ENCODE results near the gene RNF144B. TPM values are rescaled to one million over a fixed set of nuclear protein-coding genes. Genes with fewer than 3 reads are reported as not detected.

RNF144B gene
- total RNA-seq, 1 donor from 2014 or later: 15.1 TPM

DNA sequence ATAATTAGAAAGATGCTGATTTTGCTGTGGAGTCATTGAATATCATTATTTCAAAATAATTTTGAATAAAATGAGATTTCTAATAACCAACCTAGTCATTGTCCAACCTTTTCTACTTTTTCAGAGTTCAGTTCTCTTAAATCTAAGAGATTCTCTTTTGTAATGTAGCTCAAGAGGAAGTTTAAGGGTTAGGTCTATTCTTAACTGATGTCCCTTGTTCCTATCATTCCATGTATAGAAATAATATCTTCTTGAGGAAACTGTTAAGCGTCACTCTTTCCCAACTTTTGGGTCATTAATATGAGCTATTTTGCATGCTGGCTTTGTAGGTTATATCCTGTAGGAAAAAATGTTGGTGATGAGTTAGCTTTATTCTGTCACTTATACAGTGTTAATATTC is 27.0 kb downstream of the RNF144B start:
- Histone ChIP-seq H3K9ac (ENCODE audit: low read depth in 1 of 3, low read length in 3 of 3) (no peak overlapping the region), H3K27ac (ENCODE audit: low read depth, low read length) (peak overlapping the region; percentile 37), H3K9me3 (ENCODE audit: control insufficient read depth in 3 of 3, low read length in 3 of 3) (no peaks in the 10 kb centered on the region), H3K27me3 (ENCODE audit: control insufficient read depth in 3 of 3, insufficient read depth in 3 of 3, low read length in 3 of 3) (no peaks in the 10 kb centered on the region), H3K4me3 (ENCODE audit: low read length in 3 of 3) (no peak overlapping the region), H3K4me1 (ENCODE audit: control insufficient read depth in 3 of 3, insufficient read depth in 3 of 3, low read length in 3 of 3) (peaks cover 22 to 37% (median 33%) of the 10 kb centered on the region in 3 donors), H3K36me3 (ENCODE audit: control insufficient read depth in 3 of 3, insufficient read depth in 3 of 3, low read length in 3 of 3) (no peaks in the 10 kb centered on the region)

DNA sequence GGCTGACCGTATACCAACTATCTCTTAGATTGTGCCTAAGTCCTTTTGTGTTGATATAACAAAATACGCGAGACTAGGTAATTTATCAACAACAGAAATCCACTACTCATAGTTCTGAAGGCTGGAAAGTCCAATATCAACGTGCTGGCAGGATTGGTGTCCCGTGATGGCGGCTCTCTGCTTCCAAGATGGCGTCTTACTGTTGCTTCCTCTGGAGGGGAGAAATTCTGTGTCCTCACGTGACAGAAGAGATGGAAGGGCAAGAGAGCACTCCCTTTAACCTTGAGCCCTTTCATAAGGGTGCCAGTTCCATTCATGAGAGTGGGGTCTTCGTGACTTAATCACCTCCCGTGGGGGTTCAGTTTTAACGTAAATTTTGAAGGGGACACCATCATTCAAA is 28.1 kb downstream of the RNF144B start:
- peak overlapping the region; percentile 79 for H3K27ac ChIP-seq (ENCODE audit: low read depth, low read length)
- H3K36me3 ChIP-seq (ENCODE audit: control insufficient read depth in 3 of 3, insufficient read depth in 3 of 3, low read length in 3 of 3): no peaks in the 10 kb centered on the region

DNA sequence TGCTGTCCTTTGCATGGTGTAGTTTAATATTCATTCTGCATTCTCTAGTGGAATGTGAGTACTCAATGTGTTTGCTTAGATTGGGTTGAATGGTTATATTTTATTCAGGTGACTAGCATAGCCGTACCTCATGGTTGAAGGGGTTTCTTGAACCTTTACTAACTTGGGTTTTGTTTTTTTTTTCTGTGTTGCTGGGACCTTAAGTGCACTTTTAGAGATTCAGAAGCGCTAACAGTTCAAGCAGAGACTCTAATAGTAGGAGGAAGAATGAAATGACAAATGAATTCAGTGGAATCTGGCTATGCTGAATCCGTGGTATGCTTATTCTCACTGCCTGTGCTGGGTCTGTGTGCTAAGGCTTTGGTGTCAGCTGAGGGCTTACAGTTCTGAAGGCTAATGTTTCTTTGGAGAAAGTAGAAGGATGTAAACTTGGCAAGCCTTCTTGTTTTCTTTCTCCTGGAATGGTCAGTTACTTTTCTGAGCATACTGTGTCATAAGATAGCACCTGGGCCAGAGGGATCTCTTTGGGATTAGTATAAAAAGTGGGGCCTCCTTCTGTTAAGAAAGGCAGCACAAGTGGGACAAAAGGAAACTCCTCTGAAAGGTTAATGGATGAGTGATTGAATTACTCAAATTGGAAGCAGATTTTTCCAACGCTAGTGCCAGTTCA is 28.7 kb downstream of the RNF144B start:
- Histone ChIP-seq H3K9me3 (ENCODE audit: control insufficient read depth in 3 of 3, low read length in 3 of 3) (no peaks in the 10 kb centered on the region), H3K4me3 (ENCODE audit: low read length in 3 of 3) (peak overlapping the region in 1 of 3 donors; percentile 11), H3K4me1 (ENCODE audit: control insufficient read depth in 3 of 3, insufficient read depth in 3 of 3, low read length in 3 of 3) (peaks cover 12 to 29% (median 27%) of the 10 kb centered on the region in 3 donors), H3K36me3 (ENCODE audit: control insufficient read depth in 3 of 3, insufficient read depth in 3 of 3, low read length in 3 of 3) (no peaks in the 10 kb centered on the region), H3K27ac (ENCODE audit: low read depth, low read length) (peak overlapping the region; percentile 79), H3K27me3 (ENCODE audit: control insufficient read depth in 3 of 3, insufficient read depth in 3 of 3, low read length in 3 of 3) (no peaks in the 10 kb centered on the region), H3K9ac (ENCODE audit: low read depth in 1 of 3, low read length in 3 of 3) (peak overlapping the region; percentile 35 to 47 (median 45))

More for the DNA sequence above, 28.1 kb downstream of the RNF144B start:
- peaks cover 15 to 34% (median 30%) of the 10 kb centered on the region in 3 donors for H3K4me1 ChIP-seq (ENCODE audit: control insufficient read depth in 3 of 3, insufficient read depth in 3 of 3, low read length in 3 of 3)
- H3K4me3 ChIP-seq (ENCODE audit: low read length in 3 of 3): peak overlapping the region in 1 of 3 donors; percentile 11
- no peaks in the 10 kb centered on the region for H3K9me3 ChIP-seq (ENCODE audit: control insufficient read depth in 3 of 3, low read length in 3 of 3)
- no peaks in the 10 kb centered on the region for H3K27me3 ChIP-seq (ENCODE audit: control insufficient read depth in 3 of 3, insufficient read depth in 3 of 3, low read length in 3 of 3)
- H3K9ac ChIP-seq (ENCODE audit: low read depth in 1 of 3, low read length in 3 of 3): peak overlapping the region; percentile 35 to 47 (median 45)

DNA sequence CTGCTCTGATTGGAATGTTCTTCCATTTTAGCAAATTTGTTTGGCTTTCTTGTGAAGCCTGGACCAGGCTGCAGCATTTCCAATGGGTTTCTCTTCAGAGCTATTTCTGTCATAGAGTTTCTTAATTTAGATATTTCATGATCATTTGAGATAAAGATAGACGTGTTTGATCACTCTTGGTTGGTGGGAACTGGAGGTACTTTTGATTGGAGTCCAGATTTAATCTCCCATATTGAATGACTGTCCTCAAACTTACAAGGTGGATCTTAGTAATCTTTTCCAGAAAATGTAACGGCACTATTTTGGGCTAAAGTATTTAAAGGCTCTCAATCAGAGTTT is 29.2 kb downstream of the RNF144B start:
- H3K4me3 ChIP-seq (ENCODE audit: low read length in 3 of 3): no peak overlapping the region
- no peaks in the 10 kb centered on the region for H3K9me3 ChIP-seq (ENCODE audit: control insufficient read depth in 3 of 3, low read length in 3 of 3)
- peak overlapping the region; percentile 79 for H3K27ac ChIP-seq (ENCODE audit: low read depth, low read length)
- no peaks in the 10 kb centered on the region for H3K27me3 ChIP-seq (ENCODE audit: control insufficient read depth in 3 of 3, insufficient read depth in 3 of 3, low read length in 3 of 3)
- peaks cover 12 to 29% (median 29%) of the 10 kb centered on the region in 3 donors for H3K4me1 ChIP-seq (ENCODE audit: control insufficient read depth in 3 of 3, insufficient read depth in 3 of 3, low read length in 3 of 3)
- H3K36me3 ChIP-seq (ENCODE audit: control insufficient read depth in 3 of 3, insufficient read depth in 3 of 3, low read length in 3 of 3): no peaks in the 10 kb centered on the region
- H3K9ac ChIP-seq (ENCODE audit: low read depth in 1 of 3, low read length in 3 of 3): peak overlapping the region in 1 of 3 donors; percentile 47

DNA sequence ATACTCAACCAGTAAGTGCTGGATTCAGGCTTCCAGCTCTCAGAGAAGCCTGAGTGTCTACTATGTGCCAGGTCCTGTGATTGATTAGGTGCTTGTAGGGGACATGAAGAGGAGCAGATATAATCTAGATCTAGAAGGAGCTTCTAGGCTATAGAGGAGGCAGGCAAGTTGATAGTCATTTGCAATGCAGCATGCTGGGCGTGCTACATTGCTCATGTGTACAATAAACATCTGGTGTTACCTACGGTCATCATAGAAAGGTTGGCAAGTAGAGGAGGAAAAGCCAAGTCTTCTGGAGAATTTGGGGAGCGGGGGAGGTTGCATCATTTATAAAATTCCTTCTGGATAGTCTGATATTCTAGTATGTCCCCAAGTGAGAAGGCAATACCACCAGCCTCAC is 33.2 kb downstream of the RNF144B start:
- H3K4me1 ChIP-seq (ENCODE audit: control insufficient read depth in 3 of 3, insufficient read depth in 3 of 3, low read length in 3 of 3): peaks cover 23 to 36% (median 26%) of the 10 kb centered on the region in 3 donors

DNA sequence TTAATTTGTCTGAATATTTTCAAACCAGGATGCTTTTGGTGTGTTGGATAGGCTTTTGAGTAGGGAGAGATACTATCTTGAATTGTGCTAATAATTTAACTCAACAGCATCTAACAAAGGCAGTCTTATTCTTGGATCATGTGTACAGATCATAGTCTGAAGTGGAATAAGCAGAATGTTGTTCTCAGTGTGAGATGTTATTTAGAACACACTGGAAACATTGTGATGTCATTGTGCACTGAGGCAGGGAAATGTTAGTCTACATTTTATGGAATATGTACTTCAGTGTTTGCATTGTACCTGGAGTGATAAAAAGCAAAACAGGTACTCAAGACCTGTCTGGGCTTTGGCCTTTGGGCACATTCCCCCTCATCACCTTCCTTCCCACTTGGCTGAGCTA is 35.0 kb downstream of the RNF144B start:
- H3K36me3 ChIP-seq (ENCODE audit: control insufficient read depth in 3 of 3, insufficient read depth in 3 of 3, low read length in 3 of 3): no peaks in the 10 kb centered on the region
- H3K4me3 ChIP-seq (ENCODE audit: low read length in 3 of 3): no peak overlapping the region
- H3K27ac ChIP-seq (ENCODE audit: low read depth, low read length): no peak overlapping the region
- H3K4me1 ChIP-seq (ENCODE audit: control insufficient read depth in 3 of 3, insufficient read depth in 3 of 3, low read length in 3 of 3): peaks cover 23 to 37% (median 25%) of the 10 kb centered on the region in 3 donors
- H3K27me3 ChIP-seq (ENCODE audit: control insufficient read depth in 3 of 3, insufficient read depth in 3 of 3, low read length in 3 of 3): no peaks in the 10 kb centered on the region
- no peaks in the 10 kb centered on the region for H3K9me3 ChIP-seq (ENCODE audit: control insufficient read depth in 3 of 3, low read length in 3 of 3)
- no peak overlapping the region for H3K9ac ChIP-seq (ENCODE audit: low read depth in 1 of 3, low read length in 3 of 3)

More for the DNA sequence above, 33.2 kb downstream of the RNF144B start:
- Histone ChIP-seq H3K4me3 (ENCODE audit: low read length in 3 of 3) (no peak overlapping the region), H3K27me3 (ENCODE audit: control insufficient read depth in 3 of 3, insufficient read depth in 3 of 3, low read length in 3 of 3) (no peaks in the 10 kb centered on the region), H3K9me3 (ENCODE audit: control insufficient read depth in 3 of 3, low read length in 3 of 3) (no peaks in the 10 kb centered on the region), H3K27ac (ENCODE audit: low read depth, low read length) (peak overlapping the region; percentile 21), H3K36me3 (ENCODE audit: control insufficient read depth in 3 of 3, insufficient read depth in 3 of 3, low read length in 3 of 3) (no peaks in the 10 kb centered on the region), H3K9ac (ENCODE audit: low read depth in 1 of 3, low read length in 3 of 3) (no peak overlapping the region)

DNA sequence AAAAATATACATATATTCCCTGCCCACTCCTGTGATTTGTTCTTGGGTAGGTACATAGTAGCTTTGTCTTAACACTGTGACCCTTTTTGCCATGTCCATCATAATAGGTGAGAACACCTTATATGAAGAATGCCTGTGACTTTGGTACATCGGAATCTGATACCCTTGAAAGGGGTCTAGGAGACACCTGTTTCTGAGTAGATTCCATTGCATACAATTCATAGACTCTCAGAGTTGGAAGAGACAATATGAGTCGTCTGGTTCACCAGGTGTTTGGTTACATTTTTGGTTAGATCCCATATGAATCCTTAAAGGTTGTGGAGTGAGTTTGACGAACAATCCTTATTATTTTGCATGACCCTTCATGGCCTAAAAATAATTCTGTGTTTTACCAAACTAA is 36.3 kb downstream of the RNF144B start:
- H3K9ac ChIP-seq (ENCODE audit: low read depth in 1 of 3, low read length in 3 of 3): no peak overlapping the region
- H3K4me3 ChIP-seq (ENCODE audit: low read length in 3 of 3): no peak overlapping the region
- no peaks in the 10 kb centered on the region for H3K27me3 ChIP-seq (ENCODE audit: control insufficient read depth in 3 of 3, insufficient read depth in 3 of 3, low read length in 3 of 3)
- no peak overlapping the region for H3K27ac ChIP-seq (ENCODE audit: low read depth, low read length)
- H3K9me3 ChIP-seq (ENCODE audit: control insufficient read depth in 3 of 3, low read length in 3 of 3): no peaks in the 10 kb centered on the region
- H3K36me3 ChIP-seq (ENCODE audit: control insufficient read depth in 3 of 3, insufficient read depth in 3 of 3, low read length in 3 of 3): peaks cover 0 to 1% (median 0%) of the 10 kb centered on the region in 3 donors
- peaks cover 23 to 33% (median 25%) of the 10 kb centered on the region in 3 donors for H3K4me1 ChIP-seq (ENCODE audit: control insufficient read depth in 3 of 3, insufficient read depth in 3 of 3, low read length in 3 of 3)

DNA sequence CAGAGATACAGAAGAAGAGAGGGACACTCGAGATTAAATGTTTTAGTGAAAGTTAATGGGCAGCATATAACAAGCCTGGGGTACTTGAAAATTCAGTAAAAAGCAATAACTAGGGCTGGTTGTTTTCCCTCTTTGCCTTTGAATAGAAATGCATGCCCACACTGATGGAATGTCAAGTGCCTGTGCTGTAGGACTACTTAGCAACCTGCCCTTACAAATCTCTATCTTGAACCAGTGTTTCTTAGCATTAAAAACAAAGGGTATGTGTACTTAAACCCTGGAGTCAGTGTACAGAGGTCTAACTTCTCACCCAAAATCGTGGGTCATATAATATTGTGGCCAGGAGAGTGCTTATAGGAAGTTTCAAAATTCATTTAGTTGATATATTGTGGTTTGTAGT is 37.1 kb downstream of the RNF144B start:
- peaks cover 3 to 8% (median 4%) of the 10 kb centered on the region in 3 donors for H3K36me3 ChIP-seq (ENCODE audit: control insufficient read depth in 3 of 3, insufficient read depth in 3 of 3, low read length in 3 of 3)
- no peaks in the 10 kb centered on the region for H3K27me3 ChIP-seq (ENCODE audit: control insufficient read depth in 3 of 3, insufficient read depth in 3 of 3, low read length in 3 of 3)
- no peaks in the 10 kb centered on the region for H3K9me3 ChIP-seq (ENCODE audit: control insufficient read depth in 3 of 3, low read length in 3 of 3)
- no peak overlapping the region for H3K4me3 ChIP-seq (ENCODE audit: low read length in 3 of 3)
- H3K4me1 ChIP-seq (ENCODE audit: control insufficient read depth in 3 of 3, insufficient read depth in 3 of 3, low read length in 3 of 3): peaks cover 25 to 36% (median 29%) of the 10 kb centered on the region in 3 donors
- H3K9ac ChIP-seq (ENCODE audit: low read depth in 1 of 3, low read length in 3 of 3): no peak overlapping the region
- no peak overlapping the region for H3K27ac ChIP-seq (ENCODE audit: low read depth, low read length)

DNA sequence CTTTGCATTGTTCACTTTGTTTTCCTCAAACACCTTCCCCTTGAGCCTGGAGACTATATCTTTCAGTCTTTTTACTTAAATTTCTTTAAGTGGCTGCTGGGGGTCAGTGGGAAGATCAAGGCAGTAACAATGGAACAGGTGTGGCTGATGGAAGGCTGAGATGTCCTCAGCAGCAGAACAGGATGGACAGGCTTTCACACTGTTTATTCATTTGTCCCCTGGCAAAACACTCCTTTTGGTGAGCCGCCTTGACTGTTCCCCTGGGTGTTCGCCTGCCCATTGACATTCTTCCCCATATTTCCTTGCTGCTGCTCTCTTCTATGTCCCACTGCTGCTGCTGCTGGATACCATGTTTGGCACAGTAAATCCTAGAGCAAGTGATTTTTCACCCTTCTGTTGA is 38.1 kb downstream of the RNF144B start:
- H3K4me3 ChIP-seq (ENCODE audit: low read length in 3 of 3): no peak overlapping the region
- H3K9ac ChIP-seq (ENCODE audit: low read depth in 1 of 3, low read length in 3 of 3): no peak overlapping the region
- H3K9me3 ChIP-seq (ENCODE audit: control insufficient read depth in 3 of 3, low read length in 3 of 3): no peaks in the 10 kb centered on the region
- peaks cover 3 to 8% (median 4%) of the 10 kb centered on the region in 3 donors for H3K36me3 ChIP-seq (ENCODE audit: control insufficient read depth in 3 of 3, insufficient read depth in 3 of 3, low read length in 3 of 3)
- no peaks in the 10 kb centered on the region for H3K27me3 ChIP-seq (ENCODE audit: control insufficient read depth in 3 of 3, insufficient read depth in 3 of 3, low read length in 3 of 3)
- H3K27ac ChIP-seq (ENCODE audit: low read depth, low read length): no peak overlapping the region
- H3K4me1 ChIP-seq (ENCODE audit: control insufficient read depth in 3 of 3, insufficient read depth in 3 of 3, low read length in 3 of 3): peaks cover 30 to 34% (median 31%) of the 10 kb centered on the region in 3 donors

DNA sequence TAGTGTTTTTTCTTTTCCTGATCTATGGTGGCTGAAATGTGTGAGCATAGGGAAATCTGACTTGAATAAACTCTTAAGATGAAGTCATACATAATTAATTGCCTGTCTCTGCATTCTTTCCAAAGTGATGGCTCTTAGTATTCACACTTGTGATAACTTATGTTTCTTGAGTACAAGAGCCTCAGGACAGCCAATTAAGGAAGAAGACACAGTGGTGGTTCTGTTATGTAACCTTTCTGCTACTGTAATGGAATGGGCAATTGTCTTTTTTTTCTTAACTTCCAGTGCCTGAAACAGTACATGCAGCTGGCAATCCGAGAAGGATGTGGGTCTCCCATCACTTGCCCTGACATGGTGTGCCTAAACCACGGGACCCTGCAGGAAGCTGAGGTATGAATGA is 40.1 kb downstream of the RNF144B start:
- Histone ChIP-seq H3K27me3 (ENCODE audit: control insufficient read depth in 3 of 3, insufficient read depth in 3 of 3, low read length in 3 of 3) (no peaks in the 10 kb centered on the region), H3K36me3 (ENCODE audit: control insufficient read depth in 3 of 3, insufficient read depth in 3 of 3, low read length in 3 of 3) (peaks cover 4 to 8% (median 6%) of the 10 kb centered on the region in 3 donors), H3K4me1 (ENCODE audit: control insufficient read depth in 3 of 3, insufficient read depth in 3 of 3, low read length in 3 of 3) (peaks cover 30 to 43% (median 39%) of the 10 kb centered on the region in 3 donors), H3K4me3 (ENCODE audit: low read length in 3 of 3) (no peak overlapping the region), H3K27ac (ENCODE audit: low read depth, low read length) (no peak overlapping the region), H3K9ac (ENCODE audit: low read depth in 1 of 3, low read length in 3 of 3) (no peak overlapping the region), H3K9me3 (ENCODE audit: control insufficient read depth in 3 of 3, low read length in 3 of 3) (no peaks in the 10 kb centered on the region)
